ENCODE data around the gene IVNS1ABP. TPM values are rescaled to one million over a fixed set of nuclear protein-coding genes. Genes with fewer than 3 reads are reported as not detected.

The IVNS1ABP gene
- total RNA-seq, 1 experiment from 2014 or later = 57.9 TPM

- TF ChIP-seq EZH2phosphoT487 (IDR thresholded peaks at IDR 0.05; ENCODE audit: borderline replicate concordance) (no peak), JUND (IDR thresholded peaks at IDR 0.05) (no peak; the same call in 1 of the 2 replicates), SP1 (IDR thresholded peaks at IDR 0.05; ENCODE audit: low read depth) (no peak), ATF3 (IDR thresholded peaks at IDR 0.05) (no peak), ZBTB33 (IDR thresholded peaks at IDR 0.05; ENCODE audit: extremely low read depth, insufficient replicate concordance, low read length) (no peak), RAD21 (IDR thresholded peaks at IDR 0.05; ENCODE audit: low read depth) (no peak), TCF7L2 (IDR thresholded peaks at IDR 0.05; ENCODE audit: borderline replicate concordance, extremely low read depth, insufficient read depth, insufficient read length) (no peak), CEBPB (IDR thresholded peaks at IDR 0.05; ENCODE audit: low read depth) (no peak), YY1 (IDR thresholded peaks at IDR 0.05; ENCODE audit: extremely low read depth, insufficient replicate concordance, low read depth, low read length) (no peak), CTCF (IDR thresholded peaks at IDR 0.05 in 2 of 3, conservative IDR thresholded peaks at IDR 0.05 in 1 of 3; ENCODE audit: borderline replicate concordance in 1 of 3, insufficient read depth in 1 of 3, low read depth in 2 of 3, low read length in 2 of 3) (no peak), CBX3 (IDR thresholded peaks at IDR 0.05; ENCODE audit: low read depth) (no peak), POLR2AphosphoS5 (IDR thresholded peaks at IDR 0.05; ENCODE audit: low read depth, low read length) (no peak), EGR1 (IDR thresholded peaks at IDR 0.05; ENCODE audit: low read depth) (no peak), SIN3A (IDR thresholded peaks at IDR 0.05; ENCODE audit: low read depth) (no peak), SRF (IDR thresholded peaks at IDR 0.05; ENCODE audit: low read depth) (no peak)
- RAD21 ChIA-PET (ENCODE audit: low non-redundant PET in 1 of 2, low total read pairs in 2 of 2, uncharacterized antibody in 2 of 2, unreplicated experiment in 2 of 2) = no interaction called here
- no peaks in the 10 kb centered on the region for H3K36me3 ChIP-seq (ENCODE audit: control insufficient read depth in 1 of 2, insufficient read depth in 2 of 2, low read length in 2 of 2)
- no peaks in the 10 kb centered on the region for H3K9me2 ChIP-seq (ENCODE audit: insufficient read depth)
- peaks cover 0 to 8% of the 10 kb centered on the region in 2 experiments; a peak in 2 of 4 replicates for H3K4me1 ChIP-seq (ENCODE audit: control insufficient read depth in 1 of 2, insufficient read depth in 2 of 2, low read length in 2 of 2)
- no TSS peak for BruUV-seq (replicated peaks)
- POLR2A ChIA-PET = no interaction called here
- ATAC-seq (no peak), DNase-seq (ENCODE audit: low read depth, low spot score) (no peak)
- intact Hi-C loops (cut with micrococcal nuclease) = no loop called here
- H3K4me2 ChIP-seq (ENCODE audit: low read length) = peak overlapping the region; percentile 17; the same call in 1 of the 2 replicates
- H4K20me1 ChIP-seq (ENCODE audit: insufficient read depth) = no peaks in the 10 kb centered on the region
- H3K9ac ChIP-seq (ENCODE audit: low read length) = no peak overlapping the region
- no peaks in the 10 kb centered on the region for H3K79me2 ChIP-seq (ENCODE audit: insufficient read depth, low read length)
- no peak overlapping the region for H3K4me3 ChIP-seq (replicated peaks in 1 of 2; ENCODE audit: low read depth in 1 of 2, low read length in 2 of 2)
- no peak overlapping the region for H3K27ac ChIP-seq (ENCODE audit: low read depth, low read length)
- no peaks in the 10 kb centered on the region for H3K27me3 ChIP-seq (ENCODE audit: insufficient read depth, low read length)
- no peaks in the 10 kb centered on the region for H3K9me3 ChIP-seq (ENCODE audit: control insufficient read depth in 1 of 2, insufficient read depth in 1 of 2, low read depth in 1 of 2, low read length in 2 of 2)
- CTCF ChIA-PET = no interaction called here
- H2AFZ ChIP-seq (ENCODE audit: low read depth, low read length, poor library complexity, severe bottlenecking) = peak overlapping the region; percentile 31
Observed at GRCh38 chr1:185279571-185279970, 37.5 kb downstream of the IVNS1ABP start.

Data from HCT116 (cell line).